Skin epidermis (tissue), 12 donors: ENCODE measurements around the gene ZSCAN5C.
A peak's percentile ranks its signal among the peaks of the same experiment; 100 is the strongest.
"Not testable (repeated sequence)": the region's sequence is repeated elsewhere in the genome, so short reads cannot be mapped to it uniquely, and the experiment has no call there.

Source experiments
- H3K27ac ChIP-seq, 21 experiments: fragments of 200-600 bp; sonication (generic) in 11 of 21; one replicate each; pipeline ENCODE4 v1.5.0; 2020; ENCODE audit warnings: mild to moderate bottlenecking in 3 of 21, inconsistent platforms in 2 of 21, moderate library complexity in 2 of 21
- H3K4me3 ChIP-seq, 7 experiments: fragments of 200-600 bp; sonication (generic) in 2 of 7; one replicate each; pipeline ENCODE4 v1.5.0; 2020; ENCODE audit warnings: inconsistent platforms in 2 of 7, mild to moderate bottlenecking in 2 of 7, moderate library complexity in 1 of 7

Gene ZSCAN5C

GRCh38 chr19:56201973-56202372 lies at the start of gene ZSCAN5C:
Gene ZSCAN5C (plus strand): TSS chr19:56202273. CDS start chr19:56205914, 3,641 bp downstream.
- Histone ChIP-seq H3K27ac (no peak within 1 kb of the TSS), H3K4me3 (no peak within 1 kb of the TSS)

DNA sequence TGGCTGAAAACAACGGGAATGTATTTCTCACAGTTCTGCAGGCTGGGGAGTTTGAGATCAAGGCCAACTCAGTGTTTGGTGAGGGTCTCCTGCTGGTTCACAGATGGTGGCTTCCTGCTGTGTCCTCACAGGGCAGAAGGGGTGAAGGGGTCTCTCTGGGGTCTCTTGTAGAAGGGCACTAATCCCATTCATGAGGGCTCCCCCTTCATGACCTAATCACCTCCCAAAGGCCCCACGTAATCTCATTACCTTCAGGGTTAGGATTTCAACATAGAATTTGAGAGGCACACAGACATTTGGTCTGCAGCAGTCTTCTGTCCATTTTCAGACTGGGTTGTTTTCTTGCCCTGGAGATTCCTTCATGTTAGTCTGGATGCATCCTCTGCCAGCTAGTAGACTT lies 49.4 kb upstream of the ZSCAN5C start:
- Histone ChIP-seq H3K27ac (no peak overlapping the region), H3K4me3 (no peak overlapping the region)

DNA sequence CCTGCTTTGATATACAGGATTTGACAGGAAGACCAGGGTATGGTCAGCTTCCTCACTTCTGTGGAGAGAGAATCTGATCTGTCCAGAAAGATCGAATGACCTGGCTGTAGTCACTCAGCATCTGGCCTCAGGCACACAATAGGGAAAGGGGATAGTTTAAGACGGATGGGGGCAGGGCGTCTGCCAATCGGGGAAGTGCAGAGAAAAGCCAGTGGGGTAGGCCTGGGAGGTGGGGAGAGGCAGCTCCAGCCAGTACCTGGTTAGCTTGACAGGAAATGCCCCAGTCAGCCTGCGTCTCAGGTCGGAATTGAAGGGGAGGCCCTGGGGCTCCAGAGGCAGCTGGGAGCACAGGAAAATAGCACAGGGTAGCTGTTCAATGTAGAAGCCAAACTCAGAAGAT lies 48.6 kb upstream of the ZSCAN5C start:
- no peak overlapping the region for H3K4me3 ChIP-seq
- H3K27ac ChIP-seq = no peak overlapping the region

GRCh38 chr19:56155124-56155687 lies 46.9 kb upstream of the ZSCAN5C start:
- H3K4me3 ChIP-seq = no peak overlapping the region
- no peak overlapping the region for H3K27ac ChIP-seq

- H3K27ac ChIP-seq = peak overlapping the region in 5 of 21 experiments; percentile 4 to 39 (median 25)
- no peak overlapping the region for H3K4me3 ChIP-seq
Measured at GRCh38 chr19:56156768-56157167, 45.3 kb upstream of the ZSCAN5C start.

DNA sequence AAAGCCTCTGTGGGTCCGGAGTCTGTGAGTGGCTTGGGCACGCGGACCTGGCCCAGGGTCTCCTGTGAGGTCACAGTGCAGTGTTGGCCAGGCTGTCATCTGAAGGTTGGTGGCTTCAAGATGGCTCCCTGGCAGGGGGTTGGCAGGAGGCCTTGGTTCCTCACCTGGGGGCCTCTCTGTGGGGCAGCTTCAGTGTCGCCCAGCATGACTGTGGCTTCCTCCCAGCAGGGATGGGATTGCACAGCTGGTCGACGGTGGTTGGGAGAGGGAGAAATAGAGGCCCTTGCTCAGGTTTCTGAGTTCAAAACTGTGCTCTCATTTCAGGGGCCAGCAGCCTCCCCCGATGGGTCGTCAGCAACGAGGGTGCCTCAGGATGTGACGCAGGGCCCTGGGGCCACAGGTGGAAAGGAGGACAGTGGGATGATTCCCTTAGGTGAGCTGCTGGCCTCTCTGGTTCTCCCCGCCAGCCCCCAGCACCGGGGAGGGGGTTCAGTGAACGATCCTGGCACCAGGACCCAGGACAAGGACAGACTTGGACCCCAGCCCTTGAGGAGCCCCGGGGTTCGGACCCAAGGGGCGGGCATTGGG lies 43.8 kb upstream of the ZSCAN5C start:
- H3K4me3 ChIP-seq = no peak overlapping the region
- no peak overlapping the region for H3K27ac ChIP-seq

DNA sequence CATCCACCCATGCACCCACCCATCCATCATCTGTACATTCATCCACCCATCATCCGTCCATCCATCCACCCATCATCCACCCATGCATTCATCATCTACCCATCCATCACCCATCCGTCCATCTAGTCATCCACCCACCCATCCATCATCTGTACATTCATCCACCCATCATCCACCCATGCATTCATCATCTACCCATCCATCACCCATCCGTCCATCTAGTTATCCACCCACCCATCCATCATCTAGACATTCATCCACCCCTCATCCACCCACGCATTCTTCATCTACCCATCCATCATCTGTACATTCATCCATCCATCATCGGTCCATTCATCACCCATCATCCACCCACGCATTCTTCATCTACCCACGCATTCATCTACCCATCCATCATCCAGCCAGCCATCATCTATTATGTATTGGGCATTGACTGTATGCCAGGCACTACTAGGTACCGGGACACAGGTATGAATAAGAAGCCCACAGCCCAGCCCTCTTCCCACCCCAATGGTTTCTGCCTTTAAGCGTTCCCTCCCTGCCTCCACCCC lies 43.0 kb upstream of the ZSCAN5C start:
- Histone ChIP-seq H3K27ac (no peak overlapping the region), H3K4me3 (no peak overlapping the region)

DNA sequence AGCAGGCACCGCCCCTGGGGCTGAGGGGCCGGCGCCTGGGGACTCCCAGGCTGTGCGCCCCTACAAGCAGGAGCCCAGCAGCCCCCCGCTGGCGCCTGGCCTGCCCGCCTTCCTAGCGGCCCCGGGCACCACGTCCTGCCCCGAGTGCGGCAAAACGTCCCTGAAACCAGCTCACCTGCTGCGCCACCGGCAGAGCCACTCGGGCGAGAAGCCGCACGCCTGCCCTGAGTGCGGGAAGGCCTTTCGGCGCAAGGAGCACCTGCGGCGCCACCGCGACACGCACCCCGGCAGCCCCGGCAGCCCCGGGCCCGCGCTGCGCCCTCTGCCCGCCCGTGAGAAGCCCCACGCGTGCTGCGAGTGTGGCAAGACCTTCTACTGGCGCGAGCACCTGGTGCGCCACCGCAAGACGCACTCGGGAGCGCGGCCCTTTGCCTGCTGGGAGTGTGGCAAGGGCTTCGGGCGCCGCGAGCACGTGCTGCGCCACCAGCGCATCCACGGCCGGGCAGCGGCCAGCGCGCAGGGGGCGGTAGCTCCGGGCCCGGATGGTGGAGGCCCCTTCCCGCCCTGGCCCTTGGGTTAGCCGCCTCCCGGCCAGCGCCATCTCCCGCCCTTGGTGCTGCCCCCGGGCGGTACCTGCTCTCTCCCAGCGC lies 42.3 kb upstream of the ZSCAN5C start:
- H3K27ac ChIP-seq = no peak overlapping the region
- no peak overlapping the region for H3K4me3 ChIP-seq

DNA sequence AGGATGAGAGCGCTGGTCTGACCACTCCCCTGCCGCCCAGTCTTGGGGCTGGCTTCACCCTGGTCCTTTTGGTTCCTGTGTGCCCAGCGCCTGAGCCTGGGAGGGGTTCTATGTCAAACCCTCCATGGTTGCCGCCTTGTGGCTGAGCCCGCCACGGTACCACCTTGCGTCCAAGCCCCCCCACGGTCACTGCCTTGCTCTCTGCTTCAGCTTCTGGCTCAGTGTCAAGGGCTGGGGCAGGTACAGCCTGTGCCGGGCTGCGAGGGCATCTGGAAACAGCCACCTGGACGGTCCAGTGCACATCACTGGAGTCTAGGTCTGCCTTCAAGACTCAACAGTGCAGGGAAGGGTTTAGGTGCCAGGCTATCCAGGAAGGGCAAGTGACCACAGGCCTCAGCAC lies 40.5 kb upstream of the ZSCAN5C start:
- H3K27ac ChIP-seq = no peak overlapping the region

DNA sequence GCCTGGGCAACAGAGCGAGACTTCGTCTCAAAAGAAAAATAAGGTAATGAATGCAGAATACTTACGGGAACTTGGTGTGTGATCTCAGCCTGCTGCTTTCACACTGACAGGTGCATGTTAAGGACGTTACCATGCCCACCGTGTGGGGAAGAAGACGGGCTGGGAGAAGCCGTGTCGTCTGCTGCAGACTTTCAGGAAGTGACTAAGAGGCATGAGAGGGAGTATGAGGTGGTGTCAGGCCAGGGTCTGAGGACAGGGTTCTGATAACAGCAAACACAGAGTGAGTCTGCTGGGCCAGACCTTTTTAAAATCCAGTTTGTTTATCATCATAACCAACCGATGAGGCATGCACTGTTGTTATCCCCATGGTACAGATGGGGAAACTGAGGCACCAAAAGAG lies 39.8 kb upstream of the ZSCAN5C start:
- H3K4me3 ChIP-seq = no peak overlapping the region
- no peak overlapping the region for H3K27ac ChIP-seq

More for the DNA sequence above, 40.5 kb upstream of the ZSCAN5C start:
- no peak overlapping the region for H3K4me3 ChIP-seq

DNA sequence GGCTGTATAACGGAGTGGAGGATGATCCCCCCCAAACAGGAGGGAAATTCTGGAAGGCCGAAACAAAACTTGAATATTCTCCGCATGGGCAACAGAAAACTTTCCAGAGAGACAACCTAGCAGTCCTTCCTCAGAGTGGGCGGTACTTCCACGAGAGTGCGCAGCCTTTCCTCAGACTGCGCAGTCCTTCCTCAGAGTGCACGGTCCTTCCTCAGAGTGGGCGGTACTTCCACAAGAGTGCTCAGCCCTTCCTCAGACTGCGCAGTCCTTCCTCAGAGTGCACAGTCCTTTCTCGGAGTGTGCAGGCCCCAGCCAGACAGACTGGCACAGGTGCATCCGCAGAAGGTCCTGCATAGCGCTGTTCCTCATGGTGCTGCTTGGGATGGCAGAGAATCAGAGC lies 39.0 kb upstream of the ZSCAN5C start:
- Histone ChIP-seq H3K4me3 (no peak overlapping the region), H3K27ac (no peak overlapping the region)

GRCh38 chr19:56167064-56167578 lies 35.0 kb upstream of the ZSCAN5C start:
- H3K4me3 ChIP-seq = no peak overlapping the region
- H3K27ac ChIP-seq = no peak overlapping the region

- Histone ChIP-seq H3K4me3 (no peak overlapping the region), H3K27ac (no peak overlapping the region)
Measured at GRCh38 chr19:56170261-56170660, 31.8 kb upstream of the ZSCAN5C start.

DNA sequence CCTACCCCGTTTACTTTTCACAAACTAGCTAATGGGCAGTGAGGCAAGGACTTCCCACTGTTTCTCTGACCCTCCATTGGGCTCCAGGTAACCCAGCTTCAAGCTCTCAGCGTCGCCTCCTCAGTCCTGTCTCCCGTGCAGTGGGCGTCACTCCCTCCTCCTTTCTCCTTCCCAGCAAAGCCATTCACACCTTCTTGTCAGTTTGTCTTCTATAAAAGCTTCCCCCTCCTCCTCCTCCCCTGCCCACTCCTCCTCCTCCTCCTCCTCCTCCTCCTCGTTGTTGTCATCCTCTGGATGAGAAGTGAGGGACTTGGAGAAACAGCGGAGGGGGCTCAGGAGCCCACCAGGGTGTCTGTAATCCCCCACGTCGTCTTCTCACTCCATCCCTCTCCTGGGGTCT lies 28.0 kb upstream of the ZSCAN5C start:
- Histone ChIP-seq H3K27ac (no peak overlapping the region), H3K4me3 (no peak overlapping the region)

DNA sequence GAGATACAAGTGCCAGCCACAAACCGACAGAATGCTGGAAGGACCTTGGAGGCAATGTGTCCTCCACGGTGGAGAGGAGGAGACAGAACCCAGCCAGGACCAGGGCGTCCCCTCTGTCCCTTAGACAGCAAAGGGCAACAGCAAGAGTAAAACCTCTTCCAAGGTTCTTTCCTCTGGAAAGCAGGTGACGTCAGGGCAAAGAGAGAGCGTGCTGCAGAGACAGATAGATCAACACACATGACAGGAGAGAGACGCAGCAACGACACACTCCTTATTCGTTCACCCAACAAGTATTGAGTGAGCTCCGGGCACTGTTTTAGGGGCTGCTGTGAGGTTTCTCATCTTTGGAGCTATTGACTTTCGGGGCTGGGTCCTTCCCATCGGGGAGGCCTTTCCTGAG lies 27.5 kb upstream of the ZSCAN5C start:
- no peak overlapping the region for H3K27ac ChIP-seq
- H3K4me3 ChIP-seq = no peak overlapping the region

- not testable (repeated sequence) for H3K27ac ChIP-seq, H3K4me3 ChIP-seq
Measured at GRCh38 chr19:56175861-56176307, 26.2 kb upstream of the ZSCAN5C start, which contains the start of gene GALP. Gene GALP (plus strand): TSS chr19:56176008. CDS start chr19:56177109, 1,101 bp downstream.

DNA sequence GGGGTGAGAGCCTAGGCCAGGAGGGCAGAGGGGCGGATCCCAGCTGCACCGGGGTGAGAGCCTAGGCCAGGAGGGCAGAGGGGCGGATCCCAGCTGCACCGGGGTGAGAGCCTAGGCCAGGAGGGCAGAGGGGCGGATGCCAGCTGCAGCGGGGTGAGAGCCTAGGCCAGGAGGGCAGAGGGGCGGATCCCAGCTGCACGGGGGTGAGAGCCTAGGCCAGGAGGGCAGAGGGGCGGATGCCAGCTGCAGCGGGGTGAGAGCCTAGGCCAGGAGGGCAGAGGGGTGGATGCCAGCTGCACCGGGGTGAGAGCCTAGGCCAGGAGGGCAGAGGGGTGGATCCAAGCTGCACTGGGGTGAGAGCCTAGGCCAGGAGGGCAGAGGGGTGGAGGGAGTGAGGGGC lies 25.8 kb upstream of the ZSCAN5C start:
- not testable (repeated sequence) for H3K4me3 ChIP-seq, H3K27ac ChIP-seq

DNA sequence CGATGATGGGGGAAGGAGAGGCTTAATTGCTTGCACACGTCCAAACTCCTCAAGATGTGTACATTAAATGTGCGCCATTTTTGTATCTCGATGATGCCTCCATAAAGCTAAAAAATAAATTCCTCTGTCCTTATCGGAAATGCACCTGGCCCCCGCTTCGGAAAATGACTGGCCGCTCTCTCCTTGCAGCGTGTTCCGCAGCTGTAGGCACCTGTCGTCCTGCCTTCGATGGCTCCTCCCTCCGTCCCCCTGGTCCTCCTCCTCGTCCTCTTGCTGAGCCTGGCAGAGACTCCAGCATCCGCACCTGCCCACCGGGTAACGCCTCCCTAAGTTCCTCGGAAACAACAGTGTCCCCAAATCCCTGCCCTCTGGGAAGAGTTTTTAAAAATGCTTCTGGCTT lies 25.2 kb upstream of the ZSCAN5C start:
- H3K4me3 ChIP-seq = no peak overlapping the region

GRCh38 chr19:56177564-56178243 lies 24.4 kb upstream of the ZSCAN5C start:
- H3K4me3 ChIP-seq = no peak overlapping the region

More for the DNA sequence above, 25.2 kb upstream of the ZSCAN5C start:
- no peak overlapping the region for H3K27ac ChIP-seq

DNA sequence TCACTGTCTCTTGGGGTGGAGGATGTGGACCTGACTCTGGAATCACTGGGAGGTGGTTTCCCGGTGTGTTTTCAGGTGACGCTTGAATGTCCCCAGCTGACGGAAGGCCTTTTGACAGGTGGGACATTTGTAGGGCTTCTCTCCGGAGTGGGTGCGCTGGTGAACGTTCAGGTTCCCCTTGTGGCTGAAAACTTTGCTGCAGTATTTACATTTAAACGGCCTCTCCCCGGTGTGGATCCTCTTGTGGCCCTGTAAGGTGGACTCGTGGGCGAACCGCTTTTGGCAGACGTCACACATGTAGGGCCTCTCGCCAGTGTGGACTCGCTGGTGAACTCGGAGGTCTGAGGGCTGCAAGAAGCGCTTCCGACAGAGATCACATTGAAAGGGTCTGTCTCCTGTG lies 12.3 kb upstream of the ZSCAN5C start:
- Histone ChIP-seq H3K27ac (no peak overlapping the region), H3K4me3 (no peak overlapping the region)

More at GRCh38 chr19:56177564-56178243, 24.4 kb upstream of the ZSCAN5C start:
- H3K27ac ChIP-seq = no peak overlapping the region
